ENCODE measurements around the gene HHIPL1.

The HHIPL1 gene

GRCh38 chr14:99664058-99664936 lies 19.4 kb downstream of the HHIPL1 start:
- Histone ChIP-seq H3K4me3 (no peak overlapping the region), H3K36me3 (ENCODE audit: insufficient read depth, low read length) (no peaks in the 10 kb centered on the region), H3K9me3 (ENCODE audit: low read depth, low read length) (no peaks in the 10 kb centered on the region), H3K9ac (ENCODE audit: insufficient read length) (no peak overlapping the region), H3K27ac (no peak overlapping the region)
- TF ChIP-seq POLR2AphosphoS5 (IDR thresholded peaks at IDR 0.05; ENCODE audit: borderline replicate concordance, low read depth, low read length) (no peak), FOXP2 (optimal IDR thresholded peaks at IDR 0.05; ENCODE audit: control extremely low read depth, extremely low read length, insufficient read depth) (no peak), EZH2 (IDR thresholded peaks at IDR 0.05) (no peak)
- DNase-seq (ENCODE audit: low read depth, low spot score) = no peak

- no peaks in the 10 kb centered on the region for H3K36me3 ChIP-seq (ENCODE audit: insufficient read depth, low read length)
- no peak overlapping the region for H3K27ac ChIP-seq
- TF ChIP-seq POLR2AphosphoS5 (IDR thresholded peaks at IDR 0.05; ENCODE audit: borderline replicate concordance, low read depth, low read length) = no peak
- no peak for TF ChIP-seq EZH2 (IDR thresholded peaks at IDR 0.05)
- TF ChIP-seq FOXP2 (optimal IDR thresholded peaks at IDR 0.05; ENCODE audit: control extremely low read depth, extremely low read length, insufficient read depth) = no peak
- no peak overlapping the region for H3K4me3 ChIP-seq
- no peaks in the 10 kb centered on the region for H3K9me3 ChIP-seq (ENCODE audit: low read depth, low read length)
- no peak for DNase-seq (ENCODE audit: low read depth, low spot score)
- no peak overlapping the region for H3K9ac ChIP-seq (ENCODE audit: insufficient read length)
Measured at GRCh38 chr14:99664937-99665273, 20.0 kb downstream of the HHIPL1 start.

GRCh38 chr14:99666533-99666932 lies 21.6 kb downstream of the HHIPL1 start:
- H3K36me3 ChIP-seq (ENCODE audit: insufficient read depth, low read length) = no peaks in the 10 kb centered on the region
- no peak overlapping the region for H3K4me3 ChIP-seq
- DNase-seq (ENCODE audit: low read depth, low spot score) = no peak
- no peaks in the 10 kb centered on the region for H3K9me3 ChIP-seq (ENCODE audit: low read depth, low read length)
- no peak overlapping the region for H3K27ac ChIP-seq
- TF ChIP-seq FOXP2 (optimal IDR thresholded peaks at IDR 0.05; ENCODE audit: control extremely low read depth, extremely low read length, insufficient read depth) (no peak), POLR2AphosphoS5 (IDR thresholded peaks at IDR 0.05; ENCODE audit: borderline replicate concordance, low read depth, low read length) (no peak), EZH2 (IDR thresholded peaks at IDR 0.05) (no peak)
- H3K9ac ChIP-seq (ENCODE audit: insufficient read length) = no peak overlapping the region

GRCh38 chr14:99667045-99667444 lies 22.1 kb downstream of the HHIPL1 start:
- Histone ChIP-seq H3K9ac (ENCODE audit: insufficient read length) (no peak overlapping the region), H3K9me3 (ENCODE audit: low read depth, low read length) (no peaks in the 10 kb centered on the region), H3K36me3 (ENCODE audit: insufficient read depth, low read length) (no peaks in the 10 kb centered on the region), H3K4me3 (no peak overlapping the region), H3K27ac (no peak overlapping the region)
- no peak for DNase-seq (ENCODE audit: low read depth, low spot score)
- TF ChIP-seq FOXP2 (optimal IDR thresholded peaks at IDR 0.05; ENCODE audit: control extremely low read depth, extremely low read length, insufficient read depth) = no peak
- no peak for TF ChIP-seq POLR2AphosphoS5 (IDR thresholded peaks at IDR 0.05; ENCODE audit: borderline replicate concordance, low read depth, low read length)
- TF ChIP-seq EZH2 (IDR thresholded peaks at IDR 0.05) = no peak

GRCh38 chr14:99667821-99668220 lies 22.9 kb downstream of the HHIPL1 start:
- Histone ChIP-seq H3K9me3 (ENCODE audit: low read depth, low read length) (no peaks in the 10 kb centered on the region), H3K36me3 (ENCODE audit: insufficient read depth, low read length) (no peaks in the 10 kb centered on the region), H3K27ac (no peak overlapping the region), H3K9ac (ENCODE audit: insufficient read length) (no peak overlapping the region), H3K4me3 (no peak overlapping the region)
- no peak for TF ChIP-seq POLR2AphosphoS5 (IDR thresholded peaks at IDR 0.05; ENCODE audit: borderline replicate concordance, low read depth, low read length)
- no peak for TF ChIP-seq EZH2 (IDR thresholded peaks at IDR 0.05)
- no peak for TF ChIP-seq FOXP2 (optimal IDR thresholded peaks at IDR 0.05; ENCODE audit: control extremely low read depth, extremely low read length, insufficient read depth)
- DNase-seq (ENCODE audit: low read depth, low spot score) = no peak

GRCh38 chr14:99668307-99669295 lies 23.7 kb downstream of the HHIPL1 start:
- Histone ChIP-seq H3K9me3 (ENCODE audit: low read depth, low read length) (no peaks in the 10 kb centered on the region), H3K4me3 (no peak overlapping the region), H3K27ac (0 out of 2 replicates have a peak overlapping the region, but pooled peaks have one; percentile 96), H3K36me3 (ENCODE audit: insufficient read depth, low read length) (no peaks in the 10 kb centered on the region), H3K9ac (ENCODE audit: insufficient read length) (no peak overlapping the region)
- TF ChIP-seq FOXP2 (optimal IDR thresholded peaks at IDR 0.05; ENCODE audit: control extremely low read depth, extremely low read length, insufficient read depth) (no peak), POLR2AphosphoS5 (IDR thresholded peaks at IDR 0.05; ENCODE audit: borderline replicate concordance, low read depth, low read length) (no peak), EZH2 (IDR thresholded peaks at IDR 0.05) (no peak)
- no peak for DNase-seq (ENCODE audit: low read depth, low spot score)

- Histone ChIP-seq H3K27ac (peak overlapping the region; percentile 96), H3K36me3 (ENCODE audit: insufficient read depth, low read length) (no peaks in the 10 kb centered on the region), H3K9ac (ENCODE audit: insufficient read length) (peak overlapping the region; percentile 55), H3K4me3 (peak overlapping the region; percentile 73), H3K9me3 (ENCODE audit: low read depth, low read length) (no peaks in the 10 kb centered on the region)
- DNase-seq (ENCODE audit: low read depth, low spot score) = peak; percentile 86
- no peak for TF ChIP-seq POLR2AphosphoS5 (IDR thresholded peaks at IDR 0.05; ENCODE audit: borderline replicate concordance, low read depth, low read length)
- peak; percentile 94 for TF ChIP-seq FOXP2 (optimal IDR thresholded peaks at IDR 0.05; ENCODE audit: control extremely low read depth, extremely low read length, insufficient read depth)
Measured at GRCh38 chr14:99670361-99671234, 25.7 kb downstream of the HHIPL1 start.
